Stomach smooth muscle (tissue), 2 donors: Measurements from ENCODE around the gene NDFIP1.

ENCODE experiments used
- H3K27ac ChIP-seq: one replicate; pipeline ENCODE4 v1.7.0; 2013; ENCODE audit warnings: mild to moderate bottlenecking, low read length, inconsistent platforms
- H3K27me3 ChIP-seq, 2 donors: one replicate each; pipeline ENCODE4 v1.7.0; 2013; ENCODE audit warnings: low read length in 2 of 2; ENCODE audit not compliant: insufficient read depth in 2 of 2, control insufficient read depth in 1 of 2
- H3K36me3 ChIP-seq, 2 donors: one replicate each; pipeline ENCODE4 v1.7.0; 2013; ENCODE audit warnings: low read length in 2 of 2; ENCODE audit not compliant: control insufficient read depth in 2 of 2, insufficient read depth in 2 of 2
- H3K4me1 ChIP-seq: one replicate; pipeline ENCODE4 v1.7.0; 2013; ENCODE audit warnings: low read length; ENCODE audit not compliant: control insufficient read depth, insufficient read depth
- H3K4me3 ChIP-seq, 2 donors: one replicate each; pipeline ENCODE4 v1.7.0; 2013; ENCODE audit warnings: low read length in 2 of 2
- H3K9ac ChIP-seq, 2 donors: one replicate each; pipeline ENCODE4 v1.7.0; 2013; ENCODE audit warnings: low read length in 2 of 2, mild to moderate bottlenecking in 1 of 2
- H3K9me3 ChIP-seq, 2 donors: one replicate each; pipeline ENCODE4 v1.7.0; 2013; ENCODE audit warnings: low read length in 2 of 2; ENCODE audit not compliant: control insufficient read depth in 2 of 2
- donor health status: healthy.
- donor health status: Pancreatic carcinoma.

Gene NDFIP1

DNA sequence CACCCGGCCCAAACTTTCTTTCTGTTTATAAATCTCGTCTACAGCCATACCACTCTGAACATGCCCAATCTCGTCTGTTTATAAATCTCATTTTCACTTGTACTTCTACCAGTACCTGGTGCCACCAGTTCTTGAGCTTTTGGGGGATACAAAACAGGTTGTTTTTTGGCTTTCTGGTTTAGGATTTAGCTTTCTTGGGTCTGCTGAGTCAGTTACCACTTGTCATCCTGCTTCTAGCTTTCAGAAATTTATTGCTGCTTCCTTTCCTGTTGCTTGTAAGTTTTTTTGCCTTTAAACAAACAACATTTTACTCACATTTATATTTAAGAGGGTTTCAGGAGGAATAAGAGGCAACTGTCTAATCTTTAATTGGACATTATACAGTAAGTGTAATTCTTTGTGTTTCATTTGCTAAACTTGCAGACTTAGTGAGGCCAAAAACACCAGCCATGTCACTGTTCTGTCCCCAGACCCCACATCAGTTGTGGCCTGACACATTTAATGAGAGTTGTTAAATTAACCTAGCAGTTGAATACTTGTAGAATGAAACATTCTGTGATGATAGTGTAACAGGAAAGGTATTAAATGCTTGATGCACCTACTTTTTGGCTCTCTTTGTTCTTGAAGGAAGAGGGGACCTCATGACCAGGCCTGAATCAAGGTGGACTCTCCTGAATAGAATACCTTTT lies 11.8 kb downstream of the NDFIP1 start:
- Histone ChIP-seq H3K4me3 (no peak overlapping the region), H3K4me1 (peaks cover 16% of the 10 kb centered on the region), H3K36me3 (peaks cover 7 to 11% of the 10 kb centered on the region in 2 donors), H3K27ac (no peak overlapping the region), H3K9ac (no peak overlapping the region), H3K9me3 (no peaks in the 10 kb centered on the region), H3K27me3 (no peaks in the 10 kb centered on the region)

DNA sequence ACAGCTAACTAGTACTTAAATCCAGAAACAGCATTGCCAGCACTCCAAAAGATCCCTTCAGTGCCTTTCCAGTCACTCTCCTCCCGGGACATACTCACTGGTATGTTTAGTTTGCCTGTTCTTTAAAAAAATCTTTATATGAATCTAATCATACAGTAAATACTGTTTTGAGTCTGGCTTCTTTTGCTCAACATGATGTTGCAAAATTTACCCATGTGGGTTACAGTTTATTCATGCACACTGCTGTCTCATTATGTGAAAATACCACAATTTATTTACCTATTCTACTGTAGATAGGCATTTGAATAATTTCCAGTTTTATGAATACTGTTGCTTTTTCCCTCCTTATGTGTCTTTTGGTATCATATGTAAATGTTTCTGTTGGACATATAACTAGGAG lies 13.5 kb downstream of the NDFIP1 start:
- H3K27ac ChIP-seq = no peak overlapping the region
- no peaks in the 10 kb centered on the region for H3K27me3 ChIP-seq
- H3K36me3 ChIP-seq = peaks cover 7 to 11% of the 10 kb centered on the region in 2 donors
- no peaks in the 10 kb centered on the region for H3K9me3 ChIP-seq
- H3K9ac ChIP-seq = no peak overlapping the region
- peaks cover 16% of the 10 kb centered on the region for H3K4me1 ChIP-seq
- H3K4me3 ChIP-seq = no peak overlapping the region

DNA sequence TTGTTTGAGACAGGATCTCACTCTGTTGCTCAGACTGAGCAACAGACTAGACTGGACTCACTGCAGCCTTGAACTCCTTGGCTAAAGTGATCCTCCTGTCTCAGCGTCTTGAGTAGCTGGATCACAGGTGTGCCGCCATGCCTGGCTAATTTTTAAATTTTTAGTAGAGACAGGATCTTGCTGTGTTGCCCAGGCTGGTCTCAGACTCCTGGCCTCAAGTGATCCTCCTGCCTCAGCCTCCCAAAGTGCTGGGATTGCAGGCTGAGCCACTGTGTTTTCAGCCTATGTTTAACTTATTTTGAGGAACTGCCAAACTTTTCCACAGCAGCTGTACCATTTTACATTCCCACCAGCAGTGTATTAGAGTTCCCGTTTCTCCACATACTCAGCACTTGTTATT lies 16.8 kb downstream of the NDFIP1 start:
- H3K4me1 ChIP-seq = no peaks in the 10 kb centered on the region
- H3K27ac ChIP-seq = no peak overlapping the region
- no peaks in the 10 kb centered on the region for H3K27me3 ChIP-seq

DNA sequence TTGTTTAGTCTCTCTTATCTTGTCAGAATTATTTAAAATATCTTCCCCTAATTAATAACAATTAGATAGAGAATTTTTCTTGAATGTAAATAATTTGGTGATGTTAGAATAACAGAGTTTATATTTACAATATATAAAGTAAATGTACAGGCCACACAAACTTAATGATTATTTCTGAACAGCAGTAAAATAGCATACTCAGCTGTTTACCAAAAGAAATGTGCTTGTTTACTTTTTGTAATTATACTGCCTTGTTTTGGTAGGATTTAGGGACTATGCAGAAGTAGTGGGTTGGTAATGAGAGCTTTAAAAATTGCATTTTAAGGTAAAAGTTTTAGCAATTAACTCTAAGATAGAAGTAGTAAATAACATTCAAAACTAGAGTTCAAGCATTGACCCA lies 17.4 kb downstream of the NDFIP1 start:
- Histone ChIP-seq H3K4me1 (no peaks in the 10 kb centered on the region), H3K9me3 (no peaks in the 10 kb centered on the region)

More for the DNA sequence above, 16.8 kb downstream of the NDFIP1 start:
- no peaks in the 10 kb centered on the region for H3K9me3 ChIP-seq
- peaks cover 5 to 11% of the 10 kb centered on the region in 2 donors for H3K36me3 ChIP-seq
- no peak overlapping the region for H3K9ac ChIP-seq
- H3K4me3 ChIP-seq = no peak overlapping the region

DNA sequence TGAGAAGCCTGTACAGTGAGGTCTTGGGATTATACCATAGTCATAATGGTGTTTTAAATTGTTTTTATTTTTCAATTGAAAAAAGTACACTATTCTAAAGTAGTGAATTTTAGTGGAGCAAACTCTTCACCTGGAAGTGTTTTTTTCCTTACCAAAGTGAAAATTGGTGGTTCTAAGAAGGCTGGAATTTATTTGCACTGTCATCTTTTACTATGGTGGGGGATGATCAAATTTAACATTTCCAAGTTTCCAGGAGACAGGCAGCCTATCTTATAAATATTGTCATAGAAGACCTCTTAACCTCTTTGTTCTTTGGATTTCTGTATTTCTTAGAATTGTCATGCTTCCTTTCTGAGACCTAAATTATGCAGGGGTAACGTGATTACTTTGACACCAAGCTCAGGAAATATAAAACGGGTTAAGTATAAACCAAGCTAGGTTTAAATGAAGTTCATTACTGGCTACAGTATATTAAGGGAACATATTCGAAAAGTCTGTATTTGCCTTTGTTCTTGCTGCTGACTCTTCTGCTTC lies 20.2 kb downstream of the NDFIP1 start:
- Histone ChIP-seq H3K9ac (no peak overlapping the region), H3K4me1 (no peaks in the 10 kb centered on the region), H3K27ac (no peak overlapping the region)

More for the DNA sequence above, 17.4 kb downstream of the NDFIP1 start:
- Histone ChIP-seq H3K4me3 (no peak overlapping the region), H3K27me3 (no peaks in the 10 kb centered on the region), H3K27ac (no peak overlapping the region), H3K9ac (no peak overlapping the region), H3K36me3 (peaks cover 0 to 6% of the 10 kb centered on the region in 2 donors)

DNA sequence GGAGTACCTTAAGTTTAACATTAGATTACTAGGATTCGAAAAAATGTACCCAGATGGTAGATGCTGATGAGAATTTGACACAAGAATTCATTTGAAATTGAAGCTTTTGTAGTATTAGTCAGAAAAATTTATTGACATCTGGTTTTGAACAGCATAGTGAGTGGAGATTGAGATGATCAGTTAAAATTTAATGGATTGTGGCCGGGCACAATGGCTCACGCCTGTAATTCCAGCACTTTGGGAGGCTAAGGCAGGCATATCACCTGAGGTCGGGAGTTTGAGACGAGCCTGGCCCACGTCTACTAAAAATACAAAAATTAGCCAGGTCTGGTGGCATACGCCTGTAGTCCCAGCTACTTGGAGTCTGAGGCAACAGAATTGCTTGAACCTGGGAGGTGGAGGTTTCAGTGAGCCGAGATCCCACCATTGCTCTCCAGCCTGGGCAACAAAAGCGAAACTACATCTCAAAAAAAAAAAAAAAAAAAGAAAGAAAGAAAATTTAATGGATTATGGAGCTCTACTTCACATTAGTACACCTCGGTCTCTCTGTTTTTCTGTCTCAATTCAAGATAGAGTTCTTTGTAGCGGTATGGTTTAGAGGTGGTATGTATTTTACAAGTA lies 21.0 kb downstream of the NDFIP1 start:
- peaks cover 13 to 21% of the 10 kb centered on the region in 2 donors for H3K36me3 ChIP-seq
- no peaks in the 10 kb centered on the region for H3K9me3 ChIP-seq
- H3K27ac ChIP-seq = no peak overlapping the region
- no peaks in the 10 kb centered on the region for H3K4me1 ChIP-seq
- no peak overlapping the region for H3K9ac ChIP-seq
- no peak overlapping the region for H3K4me3 ChIP-seq
- H3K27me3 ChIP-seq = no peaks in the 10 kb centered on the region

More for the DNA sequence above, 20.2 kb downstream of the NDFIP1 start:
- no peaks in the 10 kb centered on the region for H3K9me3 ChIP-seq
- H3K27me3 ChIP-seq = no peaks in the 10 kb centered on the region
- H3K4me3 ChIP-seq = no peak overlapping the region
- H3K36me3 ChIP-seq = peaks cover 12 to 18% of the 10 kb centered on the region in 2 donors

DNA sequence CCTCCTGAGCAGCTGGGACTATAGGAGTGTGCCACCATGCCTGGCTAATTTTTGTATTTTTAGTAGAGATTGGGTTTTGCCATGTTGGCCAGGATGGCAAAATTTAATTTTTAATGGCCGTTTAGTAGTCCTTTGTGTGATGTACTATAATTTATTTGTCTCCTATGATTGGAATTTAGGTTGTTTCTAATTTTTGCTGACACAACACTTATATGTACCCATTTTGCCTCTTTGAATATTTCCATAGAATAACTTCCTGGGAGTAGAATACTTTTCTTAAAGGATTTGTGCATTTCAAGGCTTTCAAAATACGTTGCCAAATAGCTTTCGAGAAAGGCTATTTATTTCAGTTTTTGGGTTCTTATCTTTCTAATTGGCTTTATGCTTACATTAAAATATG lies 22.8 kb downstream of the NDFIP1 start:
- H3K9me3 ChIP-seq = no peaks in the 10 kb centered on the region
- no peak overlapping the region for H3K4me3 ChIP-seq
- H3K27me3 ChIP-seq = no peaks in the 10 kb centered on the region
- no peak overlapping the region for H3K27ac ChIP-seq
- no peaks in the 10 kb centered on the region for H3K4me1 ChIP-seq
- H3K36me3 ChIP-seq = peaks cover 13 to 21% of the 10 kb centered on the region in 2 donors
- H3K9ac ChIP-seq = no peak overlapping the region

DNA sequence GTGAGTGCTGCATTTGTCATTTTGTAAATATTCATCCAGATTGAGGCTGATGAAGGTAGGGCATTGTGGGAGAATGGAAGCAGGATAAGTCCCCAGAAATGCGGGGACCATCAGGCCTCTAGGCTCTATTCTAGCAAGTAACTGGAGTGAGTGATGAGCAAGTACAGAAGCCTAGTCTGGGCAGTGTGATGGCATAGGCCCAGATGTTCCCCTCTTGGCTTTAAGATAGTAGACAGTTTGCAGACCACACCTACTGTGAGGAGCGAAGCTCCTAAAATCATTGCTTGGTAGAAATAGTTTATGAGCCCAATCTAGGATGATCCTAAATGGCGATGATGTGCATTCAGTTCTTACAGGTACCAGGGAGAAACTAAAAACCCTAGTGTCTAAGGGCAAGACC lies 24.3 kb downstream of the NDFIP1 start:
- Histone ChIP-seq H3K27me3 (no peaks in the 10 kb centered on the region), H3K9ac (no peak overlapping the region), H3K9me3 (no peaks in the 10 kb centered on the region), H3K4me3 (no peak overlapping the region), H3K27ac (no peak overlapping the region), H3K36me3 (peaks cover 18 to 27% of the 10 kb centered on the region in 2 donors), H3K4me1 (no peaks in the 10 kb centered on the region)

DNA sequence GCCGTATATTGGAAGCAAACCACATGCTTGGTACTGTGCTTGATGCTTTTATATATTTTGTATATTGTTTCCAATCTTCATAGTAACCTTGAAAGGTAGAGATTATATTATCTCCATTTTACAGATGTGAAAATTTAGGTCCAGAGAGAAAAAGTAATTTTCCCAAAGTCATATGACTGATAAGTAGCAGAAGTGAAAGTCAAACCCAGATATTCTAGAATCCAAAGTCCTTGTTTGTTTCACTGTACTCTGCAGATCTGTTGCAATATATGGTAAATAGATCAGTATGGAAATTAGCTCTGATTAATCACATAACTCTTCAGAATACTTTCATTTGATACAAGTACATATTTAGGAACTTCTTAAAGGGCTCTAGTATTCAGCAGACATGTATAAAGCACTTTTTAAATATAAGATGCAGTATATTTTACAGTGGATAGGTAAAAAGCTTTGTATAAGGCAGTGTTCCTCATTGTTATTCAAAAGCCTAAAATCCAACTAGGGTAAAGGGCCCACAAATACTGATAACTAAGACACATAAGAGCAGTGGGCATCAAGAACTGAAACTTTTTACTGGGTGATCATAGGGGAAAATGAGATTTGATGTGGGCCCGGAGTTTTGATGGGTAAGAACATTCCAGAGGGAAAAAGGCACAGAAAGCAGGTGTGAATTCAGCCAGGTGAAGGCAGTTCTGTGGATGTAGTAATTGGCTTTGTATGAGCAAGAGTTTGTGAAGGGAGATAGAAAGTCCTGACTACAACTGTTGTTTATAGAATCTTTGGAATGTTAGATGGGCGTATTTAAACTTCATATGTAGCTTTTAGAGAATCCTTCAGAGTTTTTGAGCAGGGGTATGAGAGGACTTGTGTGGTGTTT lies 25.0 kb downstream of the NDFIP1 start:
- H3K9me3 ChIP-seq = no peaks in the 10 kb centered on the region
- no peak overlapping the region for H3K27ac ChIP-seq
- peaks cover 18 to 31% of the 10 kb centered on the region in 2 donors for H3K36me3 ChIP-seq
- H3K4me3 ChIP-seq = no peak overlapping the region
- no peaks in the 10 kb centered on the region for H3K4me1 ChIP-seq
- H3K27me3 ChIP-seq = no peaks in the 10 kb centered on the region
- H3K9ac ChIP-seq = no peak overlapping the region

DNA sequence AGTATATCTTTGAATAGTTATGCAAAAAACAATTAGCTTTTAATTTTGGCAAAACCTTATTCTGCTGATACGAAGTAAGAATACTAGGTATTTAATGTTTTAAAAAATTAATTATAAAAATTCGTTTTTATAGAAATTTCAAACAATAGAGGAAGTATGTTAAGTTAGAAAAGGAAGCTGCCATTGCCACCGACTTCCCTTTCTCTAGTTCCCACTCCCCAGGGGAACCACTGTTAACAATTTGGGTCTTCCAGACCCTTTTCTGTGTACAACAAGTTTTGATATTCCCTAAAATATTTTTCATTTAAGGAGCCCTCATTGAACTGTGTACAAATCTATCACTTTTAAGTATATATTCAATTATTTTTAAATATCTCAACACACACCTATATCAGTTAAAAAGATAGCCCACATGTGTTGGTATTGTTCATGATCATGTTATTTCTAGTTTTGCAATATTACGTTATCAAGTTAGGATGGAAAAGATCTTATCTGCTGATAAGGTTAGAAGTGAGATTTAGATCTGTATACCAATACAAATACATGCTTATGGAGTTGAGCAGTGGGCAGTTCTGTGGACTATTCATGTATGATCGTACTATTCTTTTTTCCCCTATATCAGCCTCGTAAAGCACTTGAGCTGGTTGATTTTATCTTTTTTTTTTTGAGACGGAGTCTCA lies 25.9 kb downstream of the NDFIP1 start:
- H3K36me3 ChIP-seq = peaks cover 18 to 31% of the 10 kb centered on the region in 2 donors
- H3K4me1 ChIP-seq = no peaks in the 10 kb centered on the region
- H3K9me3 ChIP-seq = no peaks in the 10 kb centered on the region
- H3K9ac ChIP-seq = no peak overlapping the region
- no peak overlapping the region for H3K27ac ChIP-seq
- no peaks in the 10 kb centered on the region for H3K27me3 ChIP-seq
- H3K4me3 ChIP-seq = no peak overlapping the region
